HPDE6-E6E7 (cell line): ENCODE data around the gene IFT27.

Source experiments
- DNase-seq: peaks from one replicate; pipeline ENCODE4 v3.0.0; 2011; ENCODE audit warnings: missing footprints; ENCODE audit errors: extremely low spot score

Gene IFT27

GRCh38 chr22:36725366-36726006 lies 50.4 kb downstream of the IFT27 start:
- no peak for DNase-seq

- no peak for DNase-seq
Measured at GRCh38 chr22:36724836-36725235, 51.1 kb downstream of the IFT27 start.

- no peak for DNase-seq
Measured at GRCh38 chr22:36722055-36722454, 53.9 kb downstream of the IFT27 start.

GRCh38 chr22:36715647-36716046 lies 60.3 kb downstream of the IFT27 start:
- DNase-seq = no peak

GRCh38 chr22:36714110-36714509 lies 61.8 kb downstream of the IFT27 start:
- DNase-seq = no peak

GRCh38 chr22:36713436-36713835 lies 62.5 kb downstream of the IFT27 start:
- DNase-seq = no peak
